Sigmoid colon (tissue), 7 donors: ENCODE data around the gene DCAF15. TPM values are rescaled to one million over a fixed set of nuclear protein-coding genes. Genes with fewer than 3 reads are reported as not detected.

Source experiments
- DNase-seq: peaks from one replicate; pipeline ENCODE4 v3.0.0-alpha.2; 2019
- H3K27ac ChIP-seq, 4 donors: fragments of 200-600 bp; sonication (generic); one replicate each; pipeline ENCODE4 v1.5.1; 2016 to 2019; ENCODE audit warnings: mild to moderate bottlenecking in 1 of 4
- H3K27me3 ChIP-seq, 3 donors: fragments of 200-600 bp; sonication (generic); one replicate each; pipeline ENCODE4 v1.5.1; 2019; ENCODE audit warnings: mild to moderate bottlenecking in 1 of 3
- H3K36me3 ChIP-seq, 4 donors: fragments of 200-600 bp; sonication (generic); one replicate each; pipeline ENCODE4 v1.5.1; 2016 to 2019
- H3K4me1 ChIP-seq, 4 donors: fragments of 200-600 bp; sonication (generic); one replicate each; pipeline ENCODE4 v1.5.1; 2017 to 2019
- H3K4me3 ChIP-seq, 4 donors: fragments of 200-600 bp; sonication (generic); one replicate each; pipeline ENCODE4 v1.5.1; 2017 to 2019; ENCODE audit warnings: mild to moderate bottlenecking in 2 of 4, moderate library complexity in 1 of 4
- H3K9me3 ChIP-seq, 4 donors: fragments of 200-600 bp in 3 of 4; sonication (generic) in 3 of 4; one replicate each; pipeline versions ENCODE4 v1.5.1 to v1.6.1; 2013 to 2019
- EP300 ChIP-seq, 4 donors: sonication (generic); formaldehyde crosslinking; IDR thresholded peaks; one replicate each; pipeline ENCODE4 v1.6.1; 2017; ENCODE audit warnings: antibody characterized with exemption in 4 of 4
- POLR2A ChIP-seq, 2 donors: fragments of 450-650 bp; IDR thresholded peaks; one replicate each; pipeline ENCODE4 v1.6.1; 2016; ENCODE audit warnings: antibody characterized with exemption in 2 of 2, mild to moderate bottlenecking in 2 of 2, moderate library complexity in 2 of 2
- POLR2AphosphoS5 ChIP-seq, 4 donors: sonication (generic); formaldehyde crosslinking; IDR thresholded peaks; one replicate each; pipeline ENCODE4 v1.6.1; 2017; ENCODE audit warnings: antibody characterized with exemption in 4 of 4
- WGBS, 2 donors: extraction: QIAGEN DNeasy Blood & Tissue Kit; methylation state at CpG; one replicate each; pipeline ENCODE4 v1.1.7; 2013; 5-methylcytosine and 5-hydroxymethylcytosine counted together
- intact Hi-C: fragments of 100-400 bp; cut with DNase I; formaldehyde crosslinking; loops from one replicate; pipeline ENCODE4 v1.15.1; 2023
- polyA plus RNA-seq, 3 donors: library from polyadenylated mRNA; stranded (reverse); fragments of 200-250 nt; gene quantifications; one replicate each; pipeline ENCODE4 v1.2.3, GENCODE V29; 2013
- total RNA-seq, 4 donors: library from RNA; depleted of rRNA; stranded (reverse); fragments of >200 nt; gene quantifications; one replicate each; pipeline ENCODE4 v1.1.0, GENCODE V29; 2016
- TF ChIP-seq, protein P1 (sequence below), 4 experiments: fragments of 450-650 bp in 3 of 4; fragments of 200-600 bp in 1 of 4; IDR thresholded peaks; one replicate each; pipeline ENCODE4 v1.5.1; 2016 to 2019; ENCODE audit warnings: antibody characterized with exemption in 4 of 4, mild to moderate bottlenecking in 3 of 4, moderate library complexity in 2 of 4
- donor health status: healthy with polysubstance abuse.
- donor health status: Bipolar disorder and iron deficiency.
- donor health status: healthy.

The DCAF15 gene
- total and polyA plus RNA-seq, 7 donors = 7.9 to 46.2 (median 11.3) TPM

DNA sequence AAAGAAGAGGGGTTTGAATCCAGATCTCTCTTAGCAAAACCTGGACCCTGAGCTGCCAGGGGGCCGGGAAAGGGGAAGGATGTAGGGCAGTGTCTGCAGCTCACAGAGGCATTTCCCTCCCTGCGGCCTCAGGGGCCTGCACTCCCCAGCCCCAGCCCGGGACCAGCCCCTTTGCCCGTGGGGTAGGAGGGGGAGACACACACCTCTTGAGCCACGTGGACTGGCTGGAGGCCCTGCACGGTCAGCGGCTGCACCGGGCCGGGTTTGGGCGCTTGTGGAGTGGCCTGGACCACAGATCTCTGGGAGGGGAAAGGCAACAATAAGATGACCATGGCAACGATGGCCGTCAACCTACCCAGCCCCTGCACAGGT is 26.9 kb downstream of the DCAF15 start:
- WGBS, 2 donors = 20 to 28% methylated on average over 12 of the region's 12 CpGs
- Histone ChIP-seq H3K9me3 (no peaks in the 10 kb centered on the region), H3K36me3 (peaks cover 0 to 27% (median 0%) of the 10 kb centered on the region in 4 donors)

GRCh38 chr19:13979686-13980085 is 27.4 kb downstream of the DCAF15 start:
- Histone ChIP-seq H3K4me1 (peaks cover 0 to 19% (median 17%) of the 10 kb centered on the region in 4 donors), H3K27ac (no peak overlapping the region), H3K36me3 (peaks cover 0 to 27% (median 0%) of the 10 kb centered on the region in 4 donors), H3K9me3 (no peaks in the 10 kb centered on the region), H3K27me3 (no peaks in the 10 kb centered on the region), H3K4me3 (no peak overlapping the region)
- DNase-seq = no peak
- 78 to 86% methylated on average over 12 of the region's 12 CpGs for WGBS, 2 donors
- TF ChIP-seq POLR2AphosphoS5 (IDR thresholded peaks at IDR 0.05) (no peak), EP300 (IDR thresholded peaks at IDR 0.05) (no peak), POLR2A (IDR thresholded peaks at IDR 0.05) (no peak)
- TF ChIP-seq, protein P1, sequence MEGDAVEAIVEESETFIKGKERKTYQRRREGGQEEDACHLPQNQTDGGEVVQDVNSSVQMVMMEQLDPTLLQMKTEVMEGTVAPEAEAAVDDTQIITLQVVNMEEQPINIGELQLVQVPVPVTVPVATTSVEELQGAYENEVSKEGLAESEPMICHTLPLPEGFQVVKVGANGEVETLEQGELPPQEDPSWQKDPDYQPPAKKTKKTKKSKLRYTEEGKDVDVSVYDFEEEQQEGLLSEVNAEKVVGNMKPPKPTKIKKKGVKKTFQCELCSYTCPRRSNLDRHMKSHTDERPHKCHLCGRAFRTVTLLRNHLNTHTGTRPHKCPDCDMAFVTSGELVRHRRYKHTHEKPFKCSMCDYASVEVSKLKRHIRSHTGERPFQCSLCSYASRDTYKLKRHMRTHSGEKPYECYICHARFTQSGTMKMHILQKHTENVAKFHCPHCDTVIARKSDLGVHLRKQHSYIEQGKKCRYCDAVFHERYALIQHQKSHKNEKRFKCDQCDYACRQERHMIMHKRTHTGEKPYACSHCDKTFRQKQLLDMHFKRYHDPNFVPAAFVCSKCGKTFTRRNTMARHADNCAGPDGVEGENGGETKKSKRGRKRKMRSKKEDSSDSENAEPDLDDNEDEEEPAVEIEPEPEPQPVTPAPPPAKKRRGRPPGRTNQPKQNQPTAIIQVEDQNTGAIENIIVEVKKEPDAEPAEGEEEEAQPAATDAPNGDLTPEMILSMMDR (IDR thresholded peaks at IDR 0.05) = no peak
- intact Hi-C loops = no loop called here

More for the DNA sequence above, 26.9 kb downstream of the DCAF15 start:
- Histone ChIP-seq H3K27me3 (no peaks in the 10 kb centered on the region), H3K4me3 (peak overlapping the region; percentile 30 to 61 (median 50)), H3K4me1 (peaks cover 0 to 19% (median 17%) of the 10 kb centered on the region in 4 donors), H3K27ac (peak overlapping the region; percentile 57 to 65 (median 61))
- DNase-seq = no peak
- intact Hi-C loops = no loop called here
- TF ChIP-seq POLR2AphosphoS5 (IDR thresholded peaks at IDR 0.05) (no peak), EP300 (IDR thresholded peaks at IDR 0.05) (no peak), POLR2A (IDR thresholded peaks at IDR 0.05) (no peak)
- TF ChIP-seq, protein P1 (IDR thresholded peaks at IDR 0.05) = no peak

DNA sequence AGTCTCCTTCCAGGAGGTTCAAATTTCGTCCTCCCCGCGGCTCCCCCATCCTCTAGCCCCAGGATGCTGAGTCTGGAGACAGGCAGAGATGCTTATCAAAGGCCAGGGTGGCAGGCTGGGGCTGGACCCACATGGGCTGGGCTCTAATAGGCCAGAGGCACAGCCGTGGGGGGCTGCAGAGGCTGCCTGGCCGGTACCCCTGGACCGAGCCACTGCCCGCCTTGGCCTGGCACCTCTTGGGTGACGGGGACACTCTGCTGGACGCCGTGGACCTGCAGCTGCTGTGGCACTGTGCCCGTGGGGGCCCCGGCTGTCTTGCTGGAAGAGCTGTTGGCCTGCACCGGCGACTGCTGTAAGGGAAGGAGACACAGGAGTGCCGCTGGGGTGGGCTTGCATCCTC is 28.0 kb downstream of the DCAF15 start:
- Histone ChIP-seq H3K9me3 (no peaks in the 10 kb centered on the region), H3K27ac (no peak overlapping the region), H3K27me3 (no peaks in the 10 kb centered on the region), H3K36me3 (peaks cover 0 to 23% (median 0%) of the 10 kb centered on the region in 4 donors), H3K4me1 (peaks cover 0 to 19% (median 17%) of the 10 kb centered on the region in 4 donors), H3K4me3 (no peak overlapping the region)
- 95 to 96% methylated on average over 15 of the region's 15 CpGs for WGBS, 2 donors
- TF ChIP-seq, protein P1 (IDR thresholded peaks at IDR 0.05) = no peak
- TF ChIP-seq EP300 (IDR thresholded peaks at IDR 0.05) (no peak), POLR2A (IDR thresholded peaks at IDR 0.05) (no peak), POLR2AphosphoS5 (IDR thresholded peaks at IDR 0.05) (no peak)
- intact Hi-C loops = no loop called here
- no peak for DNase-seq

- no peaks in the 10 kb centered on the region for H3K9me3 ChIP-seq
- intact Hi-C loops = no loop called here
- H3K27ac ChIP-seq = no peak overlapping the region
- H3K27me3 ChIP-seq = no peaks in the 10 kb centered on the region
- 93 to 94% methylated on average over 5 of the region's 5 CpGs for WGBS, 2 donors
- no peak for DNase-seq
- no peak overlapping the region for H3K4me3 ChIP-seq
- peaks cover 0 to 21% (median 0%) of the 10 kb centered on the region in 4 donors for H3K36me3 ChIP-seq
- no peak for TF ChIP-seq POLR2AphosphoS5 (IDR thresholded peaks at IDR 0.05)
- TF ChIP-seq EP300 (IDR thresholded peaks at IDR 0.05) = no peak
- no peak for TF ChIP-seq POLR2A (IDR thresholded peaks at IDR 0.05)
- TF ChIP-seq, protein P1 (IDR thresholded peaks at IDR 0.05) = no peak
- peaks cover 0 to 22% (median 19%) of the 10 kb centered on the region in 4 donors for H3K4me1 ChIP-seq
Measured at GRCh38 chr19:13981021-13981420, 28.7 kb downstream of the DCAF15 start.

- peaks cover 0 to 18% (median 0%) of the 10 kb centered on the region in 4 donors for H3K36me3 ChIP-seq
- no peak for TF ChIP-seq POLR2A (IDR thresholded peaks at IDR 0.05)
- WGBS, 2 donors = 73 to 90% methylated on average over 9 of the region's 9 CpGs
- H3K4me1 ChIP-seq = peaks cover 0 to 26% (median 24%) of the 10 kb centered on the region in 4 donors
- intact Hi-C loops = no loop called here
- no peak overlapping the region for H3K27ac ChIP-seq
- no peak overlapping the region for H3K4me3 ChIP-seq
- no peaks in the 10 kb centered on the region for H3K9me3 ChIP-seq
- DNase-seq = no peak
- H3K27me3 ChIP-seq = no peaks in the 10 kb centered on the region
Measured at GRCh38 chr19:13981467-13981866, 29.2 kb downstream of the DCAF15 start.
